ENCODE measurements around the gene BID. TPM values are rescaled to one million over a fixed set of nuclear protein-coding genes. Genes with fewer than 3 reads are reported as not detected.

BID gene
- total RNA-seq, 2 donors from 2014 or later, result 20.1 to 24.4 TPM

DNA sequence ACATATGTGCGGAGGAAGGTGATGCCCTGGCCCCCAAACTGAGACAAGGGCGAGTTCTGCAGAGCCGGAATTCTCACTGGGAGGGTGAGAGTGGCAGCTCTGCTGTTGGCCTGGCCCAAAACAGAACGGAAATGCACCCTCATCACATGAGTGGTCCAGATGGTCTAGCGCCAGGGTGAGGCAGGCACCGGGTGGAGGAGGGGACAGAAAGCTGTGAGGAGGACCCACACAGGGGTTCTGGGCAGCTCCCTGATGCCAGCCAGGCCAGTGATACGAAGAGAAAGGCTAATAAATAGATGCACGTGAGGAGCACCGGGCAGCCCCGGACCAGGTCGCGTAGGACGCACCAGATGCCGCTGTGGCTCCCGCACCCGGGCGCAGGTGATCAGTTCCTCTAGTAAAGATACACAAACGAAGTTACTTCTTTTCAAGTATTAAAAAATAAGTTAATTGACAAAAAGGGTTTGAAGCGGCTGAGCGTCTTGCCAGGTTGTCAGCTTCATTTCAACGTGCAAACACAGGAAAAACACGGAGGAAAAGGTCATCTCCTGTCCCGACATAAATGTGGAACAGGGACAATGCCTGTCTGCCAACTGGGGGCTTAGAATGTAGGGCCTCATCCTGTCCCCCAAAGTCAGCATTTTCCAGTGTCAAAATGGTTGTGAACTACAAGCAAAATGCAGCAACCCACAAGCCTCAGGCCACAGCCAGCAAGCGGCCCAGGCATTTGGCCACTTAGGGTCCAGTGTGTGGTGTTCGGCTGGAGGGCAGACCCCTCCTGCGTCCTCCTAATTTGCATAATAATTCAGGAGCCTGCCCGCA lies 15.3 kb upstream of the BID start:
- Histone ChIP-seq H3K4me3 (ENCODE audit: low read length) (no peak overlapping the region), H3K9ac (ENCODE audit: extremely low read depth, low read length, poor library complexity, severe bottlenecking) (no peak overlapping the region), H3K27ac (ENCODE audit: low read depth, low read length) (no peak overlapping the region), H3K27me3 (ENCODE audit: control insufficient read depth, insufficient read depth, low read length, poor library complexity, severe bottlenecking) (no peaks in the 10 kb centered on the region), H3K9me3 (ENCODE audit: control insufficient read depth, low read length) (no peaks in the 10 kb centered on the region), H3K4me1 (ENCODE audit: control insufficient read depth, insufficient read depth, low read length) (peaks cover 11% of the 10 kb centered on the region), H3K36me3 (ENCODE audit: control insufficient read depth, insufficient read depth, low read length) (no peaks in the 10 kb centered on the region)
- Mint-ChIP-seq H3K4me3 (no peak overlapping the region), H3K27me3 (ENCODE audit: insufficient read depth) (no peaks in the 10 kb centered on the region), H3K9me3 (no peaks in the 10 kb centered on the region), H3K4me1 (peaks cover 8% of the 10 kb centered on the region), H3K36me3 (ENCODE audit: low read depth) (no peaks in the 10 kb centered on the region), H3K27ac (no peak overlapping the region)
- no peak for DNase-seq
- TF ChIP-seq, protein P1, sequence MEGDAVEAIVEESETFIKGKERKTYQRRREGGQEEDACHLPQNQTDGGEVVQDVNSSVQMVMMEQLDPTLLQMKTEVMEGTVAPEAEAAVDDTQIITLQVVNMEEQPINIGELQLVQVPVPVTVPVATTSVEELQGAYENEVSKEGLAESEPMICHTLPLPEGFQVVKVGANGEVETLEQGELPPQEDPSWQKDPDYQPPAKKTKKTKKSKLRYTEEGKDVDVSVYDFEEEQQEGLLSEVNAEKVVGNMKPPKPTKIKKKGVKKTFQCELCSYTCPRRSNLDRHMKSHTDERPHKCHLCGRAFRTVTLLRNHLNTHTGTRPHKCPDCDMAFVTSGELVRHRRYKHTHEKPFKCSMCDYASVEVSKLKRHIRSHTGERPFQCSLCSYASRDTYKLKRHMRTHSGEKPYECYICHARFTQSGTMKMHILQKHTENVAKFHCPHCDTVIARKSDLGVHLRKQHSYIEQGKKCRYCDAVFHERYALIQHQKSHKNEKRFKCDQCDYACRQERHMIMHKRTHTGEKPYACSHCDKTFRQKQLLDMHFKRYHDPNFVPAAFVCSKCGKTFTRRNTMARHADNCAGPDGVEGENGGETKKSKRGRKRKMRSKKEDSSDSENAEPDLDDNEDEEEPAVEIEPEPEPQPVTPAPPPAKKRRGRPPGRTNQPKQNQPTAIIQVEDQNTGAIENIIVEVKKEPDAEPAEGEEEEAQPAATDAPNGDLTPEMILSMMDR (conservative IDR thresholded peaks at IDR 0.05), result no peak
- WGBS, 2 experiments (ENCODE audit: insufficient coverage in 1 of 2, insufficient read length in 1 of 2), result 89 to 93% methylated on average over 15 to 27 of the region's 27 CpGs

DNA sequence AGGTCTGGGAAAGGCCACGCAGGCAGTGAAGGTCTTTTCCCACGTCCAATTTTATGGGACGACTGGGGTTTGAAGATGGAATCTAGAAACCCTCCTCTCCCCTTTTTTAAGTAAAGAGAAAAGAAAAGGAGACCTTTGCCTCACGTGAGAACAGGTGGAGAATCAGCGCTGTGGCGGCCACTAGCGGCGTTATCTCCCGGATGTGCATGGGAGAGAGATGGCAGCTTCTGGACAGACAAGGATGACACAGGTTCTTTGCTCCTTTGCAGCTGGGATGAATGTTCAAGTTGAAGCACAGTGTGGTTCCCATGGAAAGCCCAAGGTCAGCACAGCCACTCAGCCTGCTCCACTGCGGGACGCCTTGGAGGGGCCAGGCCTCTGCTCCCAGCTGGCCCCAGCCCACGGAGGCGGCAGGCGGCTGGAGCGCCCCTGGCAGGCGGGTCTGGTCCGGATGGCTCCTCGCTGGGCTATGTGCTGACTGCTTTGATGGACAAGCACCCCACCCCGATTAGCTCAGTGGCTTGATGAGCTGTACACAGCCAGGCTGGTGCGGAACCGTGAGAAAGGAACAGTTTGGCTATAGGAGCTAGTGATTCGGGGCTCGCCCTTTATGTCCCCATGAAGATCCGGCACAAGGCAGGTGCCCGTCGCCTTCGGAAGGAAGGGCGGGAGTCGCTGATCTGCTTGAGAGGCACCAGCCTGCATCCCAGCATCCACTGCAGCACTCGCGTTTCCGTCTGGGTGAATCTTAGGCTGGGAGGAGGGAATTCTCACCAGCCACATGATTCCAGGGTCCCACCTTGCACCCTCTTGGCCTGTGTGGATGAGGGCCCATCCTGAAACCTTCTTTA lies 14.5 kb upstream of the BID start:
- Histone ChIP-seq H3K9ac (ENCODE audit: extremely low read depth, low read length, poor library complexity, severe bottlenecking) (no peak overlapping the region), H3K9me3 (ENCODE audit: control insufficient read depth, low read length) (no peaks in the 10 kb centered on the region), H3K27me3 (ENCODE audit: control insufficient read depth, insufficient read depth, low read length, poor library complexity, severe bottlenecking) (no peaks in the 10 kb centered on the region), H3K4me3 (ENCODE audit: low read length) (no peak overlapping the region), H3K4me1 (ENCODE audit: control insufficient read depth, insufficient read depth, low read length) (peaks cover 11% of the 10 kb centered on the region), H3K27ac (ENCODE audit: low read depth, low read length) (no peak overlapping the region), H3K36me3 (ENCODE audit: control insufficient read depth, insufficient read depth, low read length) (no peaks in the 10 kb centered on the region)
- TF ChIP-seq, protein P1 (conservative IDR thresholded peaks at IDR 0.05), result peak; percentile 47
- Mint-ChIP-seq H3K9me3 (no peaks in the 10 kb centered on the region), H3K27me3 (ENCODE audit: insufficient read depth) (no peaks in the 10 kb centered on the region), H3K27ac (no peak overlapping the region), H3K4me1 (peaks cover 8% of the 10 kb centered on the region), H3K36me3 (ENCODE audit: low read depth) (no peaks in the 10 kb centered on the region), H3K4me3 (no peak overlapping the region)
- DNase-seq, result peak; percentile 78
- WGBS, 2 experiments (ENCODE audit: insufficient coverage in 1 of 2, insufficient read length in 1 of 2), result 93% methylated on average over 31 to 32 of the region's 32 CpGs

DNA sequence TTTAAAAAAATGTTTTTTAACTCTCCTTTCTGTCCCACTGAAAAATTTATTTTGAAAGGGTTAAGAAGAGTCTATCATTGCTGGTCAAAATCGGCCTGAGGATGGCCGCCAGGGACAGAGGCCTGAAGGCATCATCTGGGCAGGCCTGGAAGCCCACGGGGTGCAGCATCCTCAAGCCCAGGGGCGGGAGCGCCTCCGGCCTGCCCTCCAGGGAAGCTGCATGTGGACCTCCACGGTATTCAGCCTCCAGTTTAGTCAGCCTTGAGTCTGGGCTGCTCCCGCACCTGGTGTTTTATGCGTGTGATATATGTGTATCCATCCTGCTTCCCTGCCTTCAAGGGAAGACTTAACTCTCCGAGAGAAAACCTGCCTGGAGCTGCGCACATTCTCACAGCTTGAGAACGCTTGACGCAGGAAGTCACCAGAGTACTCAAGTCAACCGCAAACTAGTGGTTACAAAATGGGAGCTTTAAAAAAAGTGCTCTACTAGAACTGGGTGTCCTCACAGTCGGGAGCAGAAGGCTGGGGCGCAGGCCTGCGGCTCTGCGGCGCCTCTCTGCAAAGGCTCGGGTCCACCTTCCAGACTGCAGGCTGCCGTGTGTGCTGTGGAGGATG lies 13.6 kb upstream of the BID start:
- no peak overlapping the region for H3K4me3 Mint-ChIP-seq
- 94 to 97% methylated on average over 18 to 21 of the region's 21 CpGs for WGBS, 2 experiments (ENCODE audit: insufficient coverage in 1 of 2, insufficient read length in 1 of 2)
- H3K9me3 ChIP-seq (ENCODE audit: control insufficient read depth, low read length), result no peaks in the 10 kb centered on the region
- TF ChIP-seq, protein P1 (conservative IDR thresholded peaks at IDR 0.05), result no peak
- no peak for DNase-seq
- H3K27me3 Mint-ChIP-seq (ENCODE audit: insufficient read depth), result no peaks in the 10 kb centered on the region
- H3K36me3 Mint-ChIP-seq (ENCODE audit: low read depth), result no peaks in the 10 kb centered on the region
- H3K36me3 ChIP-seq (ENCODE audit: control insufficient read depth, insufficient read depth, low read length), result no peaks in the 10 kb centered on the region
- peaks cover 6% of the 10 kb centered on the region for H3K4me1 ChIP-seq (ENCODE audit: control insufficient read depth, insufficient read depth, low read length)
- H3K4me1 Mint-ChIP-seq, result peaks cover 5% of the 10 kb centered on the region
- no peaks in the 10 kb centered on the region for H3K27me3 ChIP-seq (ENCODE audit: control insufficient read depth, insufficient read depth, low read length, poor library complexity, severe bottlenecking)
- no peak overlapping the region for H3K27ac ChIP-seq (ENCODE audit: low read depth, low read length)
- no peak overlapping the region for H3K27ac Mint-ChIP-seq
- H3K4me3 ChIP-seq (ENCODE audit: low read length), result no peak overlapping the region
- no peaks in the 10 kb centered on the region for H3K9me3 Mint-ChIP-seq
- no peak overlapping the region for H3K9ac ChIP-seq (ENCODE audit: extremely low read depth, low read length, poor library complexity, severe bottlenecking)
